Subcutaneous adipose tissue (tissue), 4 donors: ENCODE measurements around the gene JAKMIP1. TPM values are rescaled to one million over a fixed set of nuclear protein-coding genes. Genes with fewer than 3 reads are reported as not detected.

Source experiments
- total RNA-seq, 4 donors: library from RNA; depleted of rRNA; stranded (reverse); fragments of >200 nt; gene quantifications; one replicate each; pipeline ENCODE4 v1.1.0, GENCODE V29; 2016
- TF ChIP-seq, protein P1 (sequence below): fragments of 450-650 bp; IDR thresholded peaks from one replicate; pipeline ENCODE4 v1.5.1; 2016; ENCODE audit warnings: low read depth, mild to moderate bottlenecking, control low read depth, antibody characterized with exemption, moderate library complexity

Gene JAKMIP1
- total RNA-seq, 4 donors from 2014 or later = 0.33 to 0.88 (median 0.36) TPM

DNA sequence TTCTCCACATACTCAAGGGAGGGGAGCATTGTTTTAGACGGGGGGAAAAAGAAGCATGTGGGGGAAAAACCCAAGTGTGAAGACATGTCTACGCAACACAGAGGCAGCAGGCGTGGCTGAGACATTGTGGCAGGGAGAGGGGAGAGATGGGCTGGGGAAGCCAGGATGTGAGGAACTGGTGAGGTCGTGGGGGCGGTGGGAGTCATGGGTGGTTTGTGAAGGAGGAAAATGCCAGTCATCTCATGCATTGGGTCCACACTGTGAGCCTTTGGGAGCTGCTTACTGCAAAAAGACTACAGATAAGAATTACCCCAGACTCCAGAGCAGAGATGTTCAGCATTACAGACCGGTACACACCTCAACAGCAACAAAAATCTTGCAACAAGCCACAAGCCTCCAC is 2.1 kb downstream of the JAKMIP1 start:
- TF ChIP-seq, protein P1, sequence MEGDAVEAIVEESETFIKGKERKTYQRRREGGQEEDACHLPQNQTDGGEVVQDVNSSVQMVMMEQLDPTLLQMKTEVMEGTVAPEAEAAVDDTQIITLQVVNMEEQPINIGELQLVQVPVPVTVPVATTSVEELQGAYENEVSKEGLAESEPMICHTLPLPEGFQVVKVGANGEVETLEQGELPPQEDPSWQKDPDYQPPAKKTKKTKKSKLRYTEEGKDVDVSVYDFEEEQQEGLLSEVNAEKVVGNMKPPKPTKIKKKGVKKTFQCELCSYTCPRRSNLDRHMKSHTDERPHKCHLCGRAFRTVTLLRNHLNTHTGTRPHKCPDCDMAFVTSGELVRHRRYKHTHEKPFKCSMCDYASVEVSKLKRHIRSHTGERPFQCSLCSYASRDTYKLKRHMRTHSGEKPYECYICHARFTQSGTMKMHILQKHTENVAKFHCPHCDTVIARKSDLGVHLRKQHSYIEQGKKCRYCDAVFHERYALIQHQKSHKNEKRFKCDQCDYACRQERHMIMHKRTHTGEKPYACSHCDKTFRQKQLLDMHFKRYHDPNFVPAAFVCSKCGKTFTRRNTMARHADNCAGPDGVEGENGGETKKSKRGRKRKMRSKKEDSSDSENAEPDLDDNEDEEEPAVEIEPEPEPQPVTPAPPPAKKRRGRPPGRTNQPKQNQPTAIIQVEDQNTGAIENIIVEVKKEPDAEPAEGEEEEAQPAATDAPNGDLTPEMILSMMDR = no peak

DNA sequence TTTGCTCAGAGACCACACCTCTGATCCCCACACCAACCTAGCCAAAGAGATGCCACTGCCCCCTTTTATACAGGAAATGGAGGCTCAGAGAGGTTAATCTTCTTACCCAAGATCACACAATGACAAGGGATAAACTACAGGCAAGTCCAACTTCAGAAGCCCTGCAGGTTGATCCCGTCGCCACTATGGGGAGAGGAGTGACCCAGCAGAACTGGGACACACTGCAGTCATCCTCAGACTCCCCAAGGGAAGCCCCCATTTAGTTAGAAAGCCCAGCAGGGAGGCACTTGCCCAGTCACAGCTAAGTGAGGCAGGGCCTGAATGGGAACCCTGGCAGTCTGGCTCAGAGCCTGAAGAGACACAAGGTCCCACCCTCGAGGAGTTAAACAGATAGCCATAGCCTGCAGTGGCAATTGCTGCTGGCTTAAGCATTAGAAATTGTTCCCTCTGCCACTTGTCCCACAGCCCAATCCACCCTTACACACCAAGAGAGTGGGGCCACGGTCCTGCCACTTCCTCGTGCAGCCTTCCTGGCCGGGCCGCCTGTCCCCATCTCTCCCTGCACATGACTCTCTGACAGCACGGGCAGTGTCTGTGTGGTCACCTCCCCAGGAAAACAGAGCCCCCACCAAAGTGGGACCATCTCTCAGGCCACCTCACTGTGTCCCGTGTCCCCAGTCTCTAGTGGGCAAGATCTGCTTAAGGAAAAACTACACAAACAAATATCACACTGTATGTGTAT is 2.7 kb downstream of the JAKMIP1 start:
- TF ChIP-seq, protein P1 = no peak

DNA sequence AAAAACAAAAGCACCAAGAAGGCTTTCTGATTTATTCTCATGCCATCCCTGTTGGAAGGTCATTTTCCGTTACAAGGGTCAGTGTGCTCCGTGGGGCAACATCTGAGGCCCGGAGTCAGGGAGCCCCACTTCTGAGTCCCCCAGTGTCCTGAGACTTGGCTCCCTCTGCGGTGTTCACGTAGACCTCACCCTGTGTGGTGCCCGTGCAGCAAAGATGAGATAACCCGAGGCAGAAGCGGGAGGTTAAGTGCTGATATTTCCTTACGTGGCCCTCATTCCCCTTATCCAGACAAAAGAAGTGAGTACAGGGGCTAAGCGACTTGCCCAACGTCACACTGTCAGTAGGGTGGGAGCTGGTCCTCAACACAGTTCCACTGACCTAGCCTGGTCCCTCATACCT is 3.5 kb downstream of the JAKMIP1 start:
- TF ChIP-seq, protein P1 = no peak

DNA sequence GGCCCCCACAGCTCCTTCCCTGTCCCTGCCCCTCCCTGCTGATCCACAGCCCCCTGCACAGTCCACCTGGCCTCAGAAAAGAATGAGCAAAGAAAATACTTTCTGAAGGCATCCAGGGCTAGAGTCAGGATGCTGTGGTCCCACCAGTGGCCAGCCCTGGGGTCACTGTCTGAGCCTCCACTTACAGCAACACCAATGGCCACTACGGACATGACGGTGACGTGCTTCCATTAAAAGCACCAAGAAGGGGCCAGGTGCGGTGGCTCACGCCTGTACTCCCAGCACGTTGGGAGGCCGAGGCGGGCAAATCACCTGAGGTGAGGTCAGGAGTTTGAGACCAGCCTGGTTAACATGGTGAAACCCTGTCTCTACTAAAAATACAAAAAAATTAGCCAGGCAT is 4.0 kb downstream of the JAKMIP1 start:
- TF ChIP-seq, protein P1 = no peak

DNA sequence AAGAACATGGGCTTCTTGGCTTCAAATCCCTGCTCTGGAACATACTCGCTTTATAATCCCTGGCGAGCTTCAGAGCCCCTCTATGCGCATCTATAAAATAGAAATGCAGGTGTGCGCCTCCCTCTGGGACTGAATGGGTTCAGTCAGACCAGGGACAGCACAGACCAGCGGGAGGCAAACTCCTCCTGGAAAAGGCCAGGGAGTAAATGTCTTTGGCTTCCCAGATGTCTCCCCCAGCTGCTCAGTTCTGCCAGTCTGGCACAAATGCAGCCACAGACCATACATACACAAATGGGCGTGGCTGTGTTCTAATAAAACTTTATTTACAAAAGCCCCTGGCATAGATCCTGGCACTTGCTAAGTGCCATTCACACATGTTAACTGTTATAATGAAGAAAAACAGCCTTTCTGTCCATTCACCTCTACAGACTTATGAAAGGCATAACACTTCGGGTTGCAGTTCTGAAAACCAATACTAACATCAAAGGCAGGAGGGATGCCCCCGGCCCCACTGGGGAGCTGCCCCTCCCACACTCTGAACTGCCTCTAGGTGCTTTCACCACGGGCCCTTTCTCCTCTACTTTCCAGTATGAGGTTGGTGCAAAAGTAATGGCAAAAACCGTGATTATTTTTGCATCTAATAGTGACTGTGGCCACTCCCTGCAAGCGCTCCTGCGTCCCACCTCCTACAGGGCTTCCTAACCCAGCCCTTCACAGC is 4.6 kb downstream of the JAKMIP1 start:
- TF ChIP-seq, protein P1 = no peak

DNA sequence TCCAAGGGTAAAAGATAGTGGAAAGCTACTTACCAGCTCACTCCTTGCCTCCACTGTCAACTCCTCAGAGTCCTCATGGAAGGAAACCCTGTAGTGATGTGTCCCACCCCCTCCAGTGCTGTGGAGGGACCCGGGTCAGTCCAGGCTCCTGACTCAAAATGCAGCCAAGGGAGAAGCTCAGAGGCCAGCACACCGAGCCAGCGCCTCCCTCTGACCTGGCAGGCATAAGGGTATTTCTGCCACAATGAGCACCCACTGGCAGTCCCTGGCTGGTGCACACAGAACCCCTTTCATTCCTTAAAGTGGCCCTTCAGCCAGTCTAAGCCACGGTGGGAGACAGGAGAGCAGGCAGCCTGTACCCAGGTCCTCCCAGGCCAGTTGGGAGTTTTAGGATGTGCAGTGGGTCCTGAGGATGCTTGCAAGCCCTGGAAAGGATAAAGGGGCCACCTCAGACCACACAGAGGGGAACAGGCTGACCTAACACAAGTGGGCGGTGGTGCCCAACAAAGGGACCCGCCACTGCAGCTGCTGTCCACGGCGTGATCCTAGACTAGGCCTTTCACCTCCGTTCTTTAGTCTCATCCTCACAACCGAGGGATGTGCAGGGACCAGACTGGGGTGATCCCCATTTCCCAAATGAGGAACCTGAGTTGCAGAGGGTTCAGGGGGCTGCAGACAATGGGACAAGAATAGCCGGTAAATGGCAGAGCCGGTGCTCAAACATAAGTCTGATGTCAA is 5.7 kb downstream of the JAKMIP1 start:
- TF ChIP-seq, protein P1 = no peak

DNA sequence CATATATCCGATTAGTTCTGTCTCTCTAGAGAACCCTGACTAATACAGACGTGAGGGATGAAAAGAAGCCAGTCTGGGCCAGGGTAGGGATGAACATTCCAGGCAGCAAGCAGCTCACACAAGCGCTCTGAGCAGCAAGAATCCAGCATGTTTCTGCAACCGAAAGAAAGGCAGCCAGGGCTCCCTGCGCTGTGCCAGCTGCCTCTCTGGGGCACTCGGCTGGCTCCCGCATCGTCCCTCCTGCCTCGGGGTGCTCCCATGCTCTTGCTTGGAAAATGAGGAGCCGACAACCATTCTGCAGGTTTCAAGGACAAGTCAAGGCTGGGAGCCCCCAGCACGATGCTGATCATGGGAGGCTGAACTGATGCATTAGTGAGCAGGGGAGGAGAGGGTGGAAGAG is 7.0 kb downstream of the JAKMIP1 start:
- TF ChIP-seq, protein P1 = no peak
